Activated T-cell treated with anti-CD3 and anti-CD28 coated beads, Interleukin-2, amount 50 U/mL, for 72 hours (primary cell): ENCODE results near the gene CCDC60. TPM values are rescaled to one million over a fixed set of nuclear protein-coding genes. Genes with fewer than 3 reads are reported as not detected.

Source experiments
- ATAC-seq, 2 donors: fragments of 150-1000 bp; cut with Tn5 transposase; replicated peaks in 1 of 2; 2 replicates each; pipeline ENCODE4 v1.10.0; 2021; ENCODE audit warnings: moderate library complexity in 2 of 2, mild to moderate bottlenecking in 1 of 2
- DNase-seq, 2 donors: peaks; one replicate each; pipeline ENCODE4 v3.0.0; 2021 to 2022; ENCODE audit warnings: mixed read lengths in 1 of 2
- H3K27ac Mint-ChIP-seq: one replicate; pipeline ENCODE4 v1.8.0; 2022; ENCODE audit warnings: mild to moderate bottlenecking, moderate library complexity, mixed read lengths
- H3K27me3 Mint-ChIP-seq: one replicate; pipeline ENCODE4 v1.8.0; 2022; ENCODE audit warnings: low read depth, mixed read lengths
- H3K36me3 Mint-ChIP-seq, 2 donors: one replicate each; pipeline ENCODE4 v1.8.0; 2022; ENCODE audit warnings: mixed read lengths in 2 of 2, mild to moderate bottlenecking in 1 of 2; ENCODE audit not compliant: insufficient read depth in 2 of 2
- H3K4me1 Mint-ChIP-seq: one replicate; pipeline ENCODE4 v1.8.0; 2022; ENCODE audit warnings: low read depth, mixed read lengths
- H3K4me3 Mint-ChIP-seq, 2 donors: one replicate each; pipeline ENCODE4 v1.8.0; 2022; ENCODE audit warnings: mild to moderate bottlenecking in 2 of 2, mixed read lengths in 2 of 2, moderate library complexity in 2 of 2
- H3K9me3 Mint-ChIP-seq, 2 donors: one replicate each; pipeline ENCODE4 v1.8.0; 2022; ENCODE audit warnings: mixed read lengths in 2 of 2
- total RNA-seq, 2 donors: library from RNA; stranded (reverse); gene quantifications; one replicate each; pipeline ENCODE4 v1.2.3, GENCODE V29; 2022

Gene CCDC60, protein sequence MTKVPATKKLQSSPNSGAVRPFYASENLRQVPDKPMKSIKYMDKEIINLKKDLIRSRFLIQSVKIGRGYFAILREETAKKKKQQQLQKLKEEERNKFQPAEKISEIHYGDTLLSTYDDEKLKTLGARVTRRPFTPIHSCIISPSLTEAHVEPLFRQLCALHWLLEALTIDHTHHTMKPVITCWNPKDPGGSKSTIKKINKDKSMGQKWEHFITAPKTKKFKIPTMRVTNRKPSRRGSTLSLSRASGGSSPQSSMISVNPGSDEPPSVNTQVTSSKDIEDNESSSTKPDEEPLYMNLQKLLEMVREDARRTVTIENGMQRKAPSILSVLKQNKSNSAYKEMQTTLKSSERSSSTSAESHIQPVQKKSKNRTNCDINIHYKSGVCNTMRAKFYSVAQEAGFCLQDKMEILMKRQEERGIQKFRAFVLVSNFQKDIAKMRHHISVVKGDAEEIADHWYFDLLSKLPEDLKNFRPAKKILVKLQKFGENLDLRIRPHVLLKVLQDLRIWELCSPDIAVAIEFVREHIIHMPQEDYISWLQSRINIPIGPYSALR
- not detected for total RNA-seq

DNA sequence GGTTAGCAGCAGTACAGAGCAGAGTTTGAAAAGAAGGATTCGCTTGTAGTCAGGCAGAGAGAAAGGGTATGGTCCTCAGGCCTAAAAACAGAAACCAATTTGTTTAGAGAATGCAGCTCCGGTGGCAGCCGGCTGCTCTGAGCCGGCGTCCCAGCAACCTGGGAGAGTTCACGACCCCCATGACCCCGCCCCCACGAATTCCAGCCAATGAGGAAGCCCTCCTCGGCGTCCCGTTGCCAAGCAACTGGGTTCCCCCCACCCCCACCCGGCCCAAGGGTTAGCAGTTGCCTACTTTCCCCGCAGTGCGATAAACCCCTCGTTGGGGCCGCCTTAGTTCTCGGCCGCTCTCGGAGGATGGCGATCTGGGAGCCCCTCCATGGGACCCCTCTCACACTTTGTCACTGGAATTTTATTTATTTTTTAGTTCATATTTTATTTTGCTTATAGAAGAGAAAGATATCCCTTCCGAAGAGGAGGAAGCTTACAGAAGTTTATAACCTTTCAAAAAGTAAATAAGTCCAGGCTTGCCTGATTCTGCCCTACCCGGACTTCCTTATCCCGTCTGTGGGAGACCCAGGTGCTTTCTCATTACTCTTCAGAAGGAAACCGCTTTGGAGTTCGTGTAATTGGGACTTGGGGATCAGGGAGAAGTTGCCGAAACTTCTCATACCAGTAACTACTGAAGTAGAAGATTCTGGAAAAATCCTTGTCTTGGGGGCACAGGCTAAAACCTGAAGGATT lies at the start of gene CCDC60:
CCDC60 (plus strand) TSS at position 300 of the 741 bp plus-strand sequence. CDS start 448 bp downstream, outside the sequence.
- Mint-ChIP-seq H3K27ac (no peak within 1 kb of the TSS), H3K4me3 (no peak within 1 kb of the TSS), H3K36me3 (no peaks in the 10 kb centered on the region), H3K9me3 (peaks cover 0 to 3% of the 10 kb centered on the region in 2 donors), H3K27me3 (peaks cover 4% of the 10 kb centered on the region), H3K4me1 (no peaks in the 10 kb centered on the region)
- DNase-seq: no peak
- no peak for ATAC-seq

DNA sequence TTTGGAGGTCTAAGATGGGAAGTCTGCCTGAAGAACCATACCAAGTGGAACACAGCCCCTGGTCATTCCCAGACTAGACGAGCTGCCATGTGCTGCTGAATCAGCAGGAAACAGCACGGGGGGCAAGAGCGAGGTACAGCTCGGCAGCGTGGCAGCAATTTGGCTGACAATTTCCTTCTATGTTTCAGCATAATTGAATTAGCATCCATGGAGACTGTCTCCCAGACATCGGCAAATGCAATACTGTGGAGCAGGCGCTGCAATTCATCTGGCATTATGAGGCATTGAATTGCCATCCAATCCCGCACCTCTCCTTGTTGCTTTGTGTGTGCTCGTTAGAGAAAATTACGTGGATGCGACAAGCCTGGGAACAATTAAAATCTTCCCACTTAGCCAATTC lies 46.0 kb upstream of the CCDC60 start:
- Mint-ChIP-seq H3K27ac (no peak overlapping the region), H3K9me3 (peaks cover 0 to 4% of the 10 kb centered on the region in 2 donors), H3K4me3 (no peak overlapping the region), H3K27me3 (no peaks in the 10 kb centered on the region), H3K4me1 (no peaks in the 10 kb centered on the region), H3K36me3 (no peaks in the 10 kb centered on the region)
- no peak for ATAC-seq
- no peak for DNase-seq

DNA sequence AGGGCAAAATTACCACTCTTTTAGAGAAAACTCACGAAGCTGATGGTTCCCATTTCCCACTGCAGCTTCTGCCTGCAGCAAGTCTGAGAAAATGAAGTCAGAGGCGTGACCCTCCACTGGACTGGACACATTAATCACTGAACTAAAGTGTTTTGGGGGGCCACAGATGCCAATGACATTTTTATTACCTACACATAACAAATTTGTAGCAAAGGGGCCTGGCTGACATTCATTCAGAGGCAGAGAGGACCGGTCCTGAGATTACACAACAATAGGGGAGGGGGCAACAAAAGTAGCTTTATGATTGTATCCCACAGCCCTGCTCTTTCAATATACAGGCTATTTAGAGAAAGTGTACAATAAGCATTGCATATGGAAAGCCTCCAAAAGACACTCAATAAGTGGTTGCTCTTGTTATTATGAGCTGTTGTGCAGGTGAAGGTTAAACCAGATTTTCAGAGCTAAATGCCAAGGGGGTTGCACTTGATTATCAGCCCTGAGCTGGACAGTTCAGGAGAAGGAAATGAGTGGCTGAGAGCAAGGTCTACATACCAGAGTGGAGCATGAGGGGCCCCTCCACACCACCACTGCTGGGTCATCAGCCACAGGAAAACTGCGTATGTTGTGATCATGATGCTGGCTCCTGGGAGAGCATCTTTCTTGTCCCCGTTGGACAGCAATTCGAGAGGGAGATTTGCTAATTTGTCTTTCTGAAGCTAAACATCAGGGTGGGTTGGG lies 41.5 kb upstream of the CCDC60 start:
- Mint-ChIP-seq H3K27ac (no peak overlapping the region), H3K36me3 (no peaks in the 10 kb centered on the region), H3K9me3 (peaks cover 0 to 4% of the 10 kb centered on the region in 2 donors), H3K4me1 (no peaks in the 10 kb centered on the region), H3K4me3 (no peak overlapping the region), H3K27me3 (peaks cover 7% of the 10 kb centered on the region)
- ATAC-seq (no peak), DNase-seq (no peak)

DNA sequence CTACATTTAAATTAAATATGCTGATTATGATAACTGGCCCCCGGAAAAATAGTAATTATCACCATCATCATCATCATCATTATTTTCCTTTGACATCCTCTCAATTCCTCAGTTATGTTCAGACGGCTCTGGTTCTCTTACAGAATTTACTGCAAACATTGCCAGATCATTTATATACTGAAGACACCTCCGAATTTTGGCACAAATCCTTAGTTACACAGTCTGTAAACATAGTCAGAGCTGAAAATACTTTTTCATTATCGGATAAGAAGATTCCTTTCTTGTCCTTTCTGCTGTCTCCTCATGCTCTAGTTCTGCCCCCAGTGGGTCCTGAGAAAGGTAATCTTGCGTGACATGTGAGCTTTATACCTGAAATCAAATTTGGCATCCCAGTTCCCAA lies 40.3 kb upstream of the CCDC60 start:
- DNase-seq (no peak), ATAC-seq (no peak)
- Mint-ChIP-seq H3K4me1 (no peaks in the 10 kb centered on the region), H3K9me3 (peaks cover 0 to 2% of the 10 kb centered on the region in 2 donors), H3K27ac (no peak overlapping the region), H3K27me3 (peaks cover 7% of the 10 kb centered on the region), H3K36me3 (no peaks in the 10 kb centered on the region), H3K4me3 (no peak overlapping the region)

DNA sequence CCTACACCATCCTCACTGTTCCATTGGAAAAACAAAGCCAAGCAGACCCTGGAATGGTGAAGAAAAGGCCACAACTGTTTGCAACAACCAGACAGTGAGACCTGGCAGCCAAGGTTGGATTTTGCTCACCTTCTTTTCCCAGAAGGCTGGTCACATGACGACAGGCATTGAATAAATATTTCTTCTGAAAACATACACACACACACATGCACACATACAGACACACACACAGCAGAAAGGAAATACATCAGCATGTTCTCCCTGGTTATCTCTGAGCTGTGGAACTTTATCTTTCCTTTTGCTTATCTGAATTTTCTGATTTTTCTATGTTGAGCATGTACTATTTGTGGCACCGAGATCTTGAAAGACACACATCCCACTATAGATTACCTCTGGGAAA lies 38.0 kb upstream of the CCDC60 start:
- no peak for ATAC-seq
- DNase-seq: no peak
- peaks cover 7% of the 10 kb centered on the region for H3K27me3 Mint-ChIP-seq
- no peaks in the 10 kb centered on the region for H3K36me3 Mint-ChIP-seq
- no peak overlapping the region for H3K4me3 Mint-ChIP-seq
- H3K4me1 Mint-ChIP-seq: no peaks in the 10 kb centered on the region
- no peaks in the 10 kb centered on the region for H3K9me3 Mint-ChIP-seq
- H3K27ac Mint-ChIP-seq: no peak overlapping the region

DNA sequence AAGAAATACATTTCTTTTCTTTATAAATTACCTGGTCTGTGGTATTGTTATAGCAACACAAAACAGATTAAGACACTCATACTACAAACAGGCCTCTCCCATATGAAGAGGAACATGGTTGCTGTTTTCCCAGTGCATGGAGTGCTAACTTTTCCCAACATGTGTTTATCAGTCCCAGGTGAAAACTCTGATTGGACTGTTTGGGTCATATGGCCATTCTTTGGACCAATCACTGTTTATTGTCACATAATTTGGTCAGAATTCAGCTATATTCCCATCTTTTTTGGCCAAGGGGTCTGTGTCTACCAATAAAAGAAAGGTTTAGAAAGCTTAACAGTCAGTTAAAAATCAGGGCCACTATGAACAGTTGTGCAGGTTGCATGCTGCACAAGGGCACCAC lies 35.4 kb upstream of the CCDC60 start:
- Mint-ChIP-seq H3K27ac (no peak overlapping the region), H3K9me3 (no peaks in the 10 kb centered on the region), H3K4me3 (no peak overlapping the region), H3K36me3 (no peaks in the 10 kb centered on the region), H3K27me3 (peaks cover 7% of the 10 kb centered on the region), H3K4me1 (no peaks in the 10 kb centered on the region)
- no peak for DNase-seq
- ATAC-seq: no peak

DNA sequence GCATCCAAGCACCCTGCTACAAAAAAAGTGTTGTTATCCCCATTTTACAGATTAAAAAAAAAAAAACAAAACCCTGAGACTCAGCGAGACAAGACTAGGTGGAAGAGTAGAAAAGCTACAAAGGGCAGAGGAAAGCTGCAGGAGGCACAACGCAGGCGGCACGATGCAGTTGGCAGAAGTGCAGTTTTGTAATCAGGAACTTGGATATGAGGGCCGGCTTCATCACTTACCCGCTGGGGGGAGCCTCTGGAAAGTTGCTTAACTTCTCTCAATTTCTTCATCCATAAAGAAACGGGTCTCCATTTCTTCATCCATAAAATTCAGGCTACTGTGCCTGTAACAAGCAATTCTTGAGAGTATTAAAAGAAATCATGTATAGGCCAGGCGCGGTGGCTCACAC lies 33.1 kb upstream of the CCDC60 start:
- DNase-seq (no peak), ATAC-seq (no peak)
- H3K36me3 Mint-ChIP-seq: no peaks in the 10 kb centered on the region
- H3K27me3 Mint-ChIP-seq: no peaks in the 10 kb centered on the region
- no peaks in the 10 kb centered on the region for H3K9me3 Mint-ChIP-seq
- no peaks in the 10 kb centered on the region for H3K4me1 Mint-ChIP-seq
- no peak overlapping the region for H3K4me3 Mint-ChIP-seq
- no peak overlapping the region for H3K27ac Mint-ChIP-seq

DNA sequence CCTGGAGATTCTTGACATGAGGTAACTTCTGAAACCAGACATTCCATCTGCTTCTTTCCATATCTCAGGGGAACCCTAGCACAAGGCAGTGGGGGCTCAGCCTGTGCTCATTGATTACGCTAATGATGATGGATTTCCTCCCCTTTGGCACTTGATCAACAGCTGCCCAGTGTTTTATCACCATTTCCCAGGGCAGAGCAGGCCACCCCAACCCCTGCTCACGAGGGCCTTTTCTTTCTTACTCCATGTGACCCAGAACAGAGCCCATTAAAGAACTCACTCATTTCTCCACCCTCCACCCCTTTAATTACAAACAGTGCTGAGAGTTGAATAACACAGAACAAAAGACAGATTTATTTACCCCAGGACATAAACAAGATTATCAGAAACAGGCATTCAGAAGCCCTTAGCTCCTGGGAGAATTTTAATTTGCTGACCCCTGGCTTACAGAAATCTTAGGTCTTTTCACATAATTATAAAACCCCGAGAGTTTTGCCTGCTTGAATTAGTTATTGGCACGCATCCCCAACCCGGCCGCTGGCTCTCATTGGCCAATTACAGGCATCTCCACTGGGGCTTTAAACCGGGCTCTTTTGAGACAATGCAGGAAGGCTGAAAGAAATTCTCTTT lies 32.0 kb upstream of the CCDC60 start:
- H3K27ac Mint-ChIP-seq: no peak overlapping the region
- no peaks in the 10 kb centered on the region for H3K9me3 Mint-ChIP-seq
- H3K36me3 Mint-ChIP-seq: no peaks in the 10 kb centered on the region
- no peaks in the 10 kb centered on the region for H3K4me1 Mint-ChIP-seq
- ATAC-seq (no peak), DNase-seq (no peak)
- H3K4me3 Mint-ChIP-seq: no peak overlapping the region
- no peaks in the 10 kb centered on the region for H3K27me3 Mint-ChIP-seq

DNA sequence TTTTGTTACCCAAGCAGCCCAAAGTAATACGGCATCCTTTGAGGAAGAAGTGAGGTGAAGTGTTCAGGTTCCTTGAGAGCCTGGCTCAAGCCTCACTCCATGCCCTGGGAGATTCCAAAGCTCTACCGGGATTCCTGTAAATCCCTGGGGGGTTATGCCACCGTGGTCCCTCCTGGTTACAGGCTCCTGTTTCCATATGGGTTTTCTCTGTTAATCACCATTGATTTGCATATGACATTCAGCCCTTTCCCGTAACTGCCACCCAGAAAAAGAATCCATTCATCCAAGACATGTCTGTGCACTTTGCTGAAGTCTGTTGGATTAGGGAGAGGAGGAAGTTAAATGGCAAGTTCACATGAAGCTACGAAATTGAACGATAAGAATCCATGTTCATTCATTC lies 27.9 kb upstream of the CCDC60 start:
- H3K27me3 Mint-ChIP-seq: no peaks in the 10 kb centered on the region
- no peak for ATAC-seq
- no peaks in the 10 kb centered on the region for H3K36me3 Mint-ChIP-seq
- DNase-seq: no peak
- no peaks in the 10 kb centered on the region for H3K9me3 Mint-ChIP-seq
- H3K4me1 Mint-ChIP-seq: no peaks in the 10 kb centered on the region
- H3K27ac Mint-ChIP-seq: no peak overlapping the region
- H3K4me3 Mint-ChIP-seq: no peak overlapping the region

DNA sequence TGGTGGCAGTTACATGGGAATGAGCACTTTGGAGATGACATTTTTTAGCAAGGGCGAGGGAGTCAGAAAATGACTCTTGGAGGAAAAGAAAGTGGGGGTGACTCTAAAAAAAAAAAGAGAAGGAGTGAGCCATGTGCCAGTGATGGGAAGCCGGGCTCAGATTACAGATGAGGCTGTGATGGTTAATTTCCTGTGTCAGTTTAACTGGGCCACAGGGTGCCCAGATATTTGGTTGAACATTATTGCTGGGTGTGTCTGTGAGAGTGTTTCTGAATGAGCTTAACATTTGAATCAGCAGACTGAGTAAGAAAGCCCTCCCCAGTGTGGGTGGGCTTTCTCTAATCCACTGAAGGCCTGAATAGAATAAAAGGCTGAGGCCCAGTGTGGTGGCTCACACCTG lies 26.8 kb upstream of the CCDC60 start:
- Mint-ChIP-seq H3K9me3 (no peaks in the 10 kb centered on the region), H3K4me1 (no peaks in the 10 kb centered on the region), H3K4me3 (no peak overlapping the region), H3K27me3 (no peaks in the 10 kb centered on the region), H3K27ac (no peak overlapping the region), H3K36me3 (no peaks in the 10 kb centered on the region)
- no peak for ATAC-seq
- DNase-seq: no peak

DNA sequence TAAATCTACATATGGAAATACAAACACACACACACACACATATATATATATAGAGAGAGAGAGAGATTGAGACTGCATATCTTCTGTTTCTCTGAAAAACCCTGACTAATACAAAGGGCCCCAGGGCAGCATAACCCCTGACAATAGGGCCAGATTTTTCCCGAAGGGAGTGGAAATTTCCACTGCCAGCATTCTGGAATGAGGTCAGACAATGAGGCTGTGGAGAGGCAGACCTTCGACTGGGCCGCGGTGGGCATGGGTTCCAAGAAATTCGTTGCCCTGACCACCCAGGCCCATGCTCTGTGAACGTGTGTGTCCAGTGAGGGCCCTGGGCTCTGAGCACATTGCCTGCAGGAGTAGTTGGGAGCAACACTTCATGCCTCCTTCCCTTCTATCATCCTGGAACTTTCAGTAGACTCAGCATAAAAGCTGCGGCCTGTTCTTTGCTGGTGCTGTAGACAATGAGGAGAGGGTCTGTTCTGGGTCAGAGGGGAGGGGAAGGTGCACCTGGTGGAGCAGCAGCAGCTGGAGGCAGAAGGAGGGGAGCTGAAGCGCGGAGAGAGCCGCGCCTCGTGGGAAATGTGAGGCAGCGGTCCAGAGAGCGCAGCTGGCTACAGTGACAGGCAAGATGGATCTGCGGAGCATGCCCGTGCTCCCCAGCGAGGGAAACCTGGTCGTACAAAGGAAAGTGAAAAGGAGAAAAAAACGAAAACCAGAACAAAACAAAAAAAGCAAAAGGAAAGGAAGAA lies 25.6 kb upstream of the CCDC60 start:
- H3K27ac Mint-ChIP-seq: no peak overlapping the region
- no peaks in the 10 kb centered on the region for H3K36me3 Mint-ChIP-seq
- no peak for DNase-seq
- no peaks in the 10 kb centered on the region for H3K4me1 Mint-ChIP-seq
- H3K4me3 Mint-ChIP-seq: no peak overlapping the region
- ATAC-seq: no peak
- H3K9me3 Mint-ChIP-seq: no peaks in the 10 kb centered on the region
- H3K27me3 Mint-ChIP-seq: no peaks in the 10 kb centered on the region

DNA sequence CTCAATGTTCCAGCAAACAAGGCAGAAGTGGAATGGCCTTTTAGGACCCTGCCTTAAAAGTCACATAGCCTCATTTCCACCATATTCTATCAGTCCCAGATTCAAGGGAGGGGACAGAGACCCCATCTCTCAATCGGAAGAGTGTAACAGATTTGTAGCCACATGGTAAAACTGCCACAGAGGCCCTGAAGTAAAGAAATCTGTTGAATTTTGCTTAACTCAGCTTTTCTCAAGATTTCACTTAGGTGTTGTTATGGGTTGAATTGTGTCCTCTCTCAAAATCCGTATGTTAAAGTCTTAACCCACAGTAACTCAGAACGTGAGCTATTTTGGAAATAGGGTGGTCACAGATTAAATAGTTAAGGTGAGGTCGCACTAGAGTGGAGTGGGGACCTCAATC lies 22.7 kb upstream of the CCDC60 start:
- Mint-ChIP-seq H3K4me3 (no peak overlapping the region), H3K27ac (no peak overlapping the region), H3K27me3 (no peaks in the 10 kb centered on the region), H3K9me3 (peaks cover 0 to 2% of the 10 kb centered on the region in 2 donors), H3K4me1 (no peaks in the 10 kb centered on the region), H3K36me3 (no peaks in the 10 kb centered on the region)
- ATAC-seq: no peak
- DNase-seq: no peak
